Measurements from ENCODE around the gene HSD17B4. TPM values are rescaled to one million over a fixed set of nuclear protein-coding genes. Genes with fewer than 3 reads are reported as not detected.
"Not testable (repeated sequence)": the region's sequence is repeated elsewhere in the genome, so short reads cannot be mapped to it uniquely, and the experiment has no call there.

The HSD17B4 gene
- total RNA-seq, 1 experiment from 2014 or later = 142 TPM

DNA sequence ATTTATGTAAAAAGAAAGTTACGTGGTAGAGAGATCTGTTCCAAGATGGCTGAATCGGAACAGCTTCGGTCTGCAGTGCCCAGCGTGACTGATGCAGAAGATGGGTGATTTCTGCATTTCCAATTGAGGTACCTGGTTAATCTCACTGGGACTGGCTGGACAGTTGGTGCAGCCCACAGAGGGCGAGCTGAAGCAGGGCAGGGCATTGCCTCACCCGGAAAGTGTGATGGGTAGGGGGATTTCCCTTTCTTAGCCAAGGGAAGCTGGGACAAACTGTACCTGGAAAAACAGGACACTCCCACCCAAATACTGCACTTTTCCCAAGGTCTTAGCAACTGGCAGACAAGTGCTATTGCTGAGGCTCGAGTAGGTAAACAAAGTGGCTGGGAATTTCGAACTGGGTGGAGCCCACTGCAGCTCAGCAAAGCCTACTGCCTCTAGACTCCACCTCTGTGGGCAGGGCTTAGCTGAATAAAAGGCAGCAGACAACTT lies 13.1 kb upstream of the HSD17B4 start:
- ChIA-PET RAD21 (ENCODE audit: low non-redundant PET in 1 of 2, low total read pairs in 2 of 2, uncharacterized antibody in 2 of 2, unreplicated experiment in 2 of 2) (no interaction called here), CTCF (no interaction called here), POLR2A (no interaction called here)
- no peak overlapping the region for H3K27ac ChIP-seq (ENCODE audit: low read depth, low read length)
- H3K27me3 ChIP-seq (ENCODE audit: insufficient read depth, low read length) = no peaks in the 10 kb centered on the region
- TF ChIP-seq ZFX (IDR thresholded peaks at IDR 0.05) = no peak
- TF ChIP-seq ATF3 (IDR thresholded peaks at IDR 0.05) = no peak
- no peak for TF ChIP-seq JUND (IDR thresholded peaks at IDR 0.05)
- TF ChIP-seq RAD21 (IDR thresholded peaks at IDR 0.05; ENCODE audit: low read depth) = no peak
- TF ChIP-seq SP1 (IDR thresholded peaks at IDR 0.05; ENCODE audit: low read depth) = no peak
- TF ChIP-seq FOSL1 (IDR thresholded peaks at IDR 0.05; ENCODE audit: low read depth) = no peak
- no peak for TF ChIP-seq ZBTB33 (IDR thresholded peaks at IDR 0.05; ENCODE audit: extremely low read depth, insufficient replicate concordance, low read length)
- no peak for TF ChIP-seq YY1 (IDR thresholded peaks at IDR 0.05; ENCODE audit: extremely low read depth, insufficient replicate concordance, low read depth, low read length)
- H3K4me1 ChIP-seq (ENCODE audit: control insufficient read depth in 1 of 2, insufficient read depth in 2 of 2, low read length in 2 of 2) = no peaks in the 10 kb centered on the region
- no peak overlapping the region for H3K9ac ChIP-seq (ENCODE audit: low read length)
- no peak overlapping the region for H3K4me2 ChIP-seq (ENCODE audit: low read length)
- H3K36me3 ChIP-seq (ENCODE audit: control insufficient read depth in 1 of 2, insufficient read depth in 2 of 2, low read length in 2 of 2) = no peaks in the 10 kb centered on the region
- no peak overlapping the region for H3K4me3 ChIP-seq (replicated peaks in 1 of 2; ENCODE audit: low read depth in 1 of 2, low read length in 2 of 2)
- intact Hi-C loops (cut with micrococcal nuclease) = no loop called here
- ATAC-seq (no peak), DNase-seq (ENCODE audit: low read depth, low spot score) (no peak)
- no peak overlapping the region for H2AFZ ChIP-seq (ENCODE audit: low read depth, low read length, poor library complexity, severe bottlenecking)
- H3K79me2 ChIP-seq (ENCODE audit: insufficient read depth, low read length) = no peaks in the 10 kb centered on the region
- H3K9me2 ChIP-seq (ENCODE audit: insufficient read depth) = no peaks in the 10 kb centered on the region
- BruUV-seq (replicated peaks) = no TSS peak
- H3K9me3 ChIP-seq (ENCODE audit: control insufficient read depth in 1 of 2, insufficient read depth in 1 of 2, low read depth in 1 of 2, low read length in 2 of 2) = no peaks in the 10 kb centered on the region
- H4K20me1 ChIP-seq (ENCODE audit: insufficient read depth) = no peaks in the 10 kb centered on the region

DNA sequence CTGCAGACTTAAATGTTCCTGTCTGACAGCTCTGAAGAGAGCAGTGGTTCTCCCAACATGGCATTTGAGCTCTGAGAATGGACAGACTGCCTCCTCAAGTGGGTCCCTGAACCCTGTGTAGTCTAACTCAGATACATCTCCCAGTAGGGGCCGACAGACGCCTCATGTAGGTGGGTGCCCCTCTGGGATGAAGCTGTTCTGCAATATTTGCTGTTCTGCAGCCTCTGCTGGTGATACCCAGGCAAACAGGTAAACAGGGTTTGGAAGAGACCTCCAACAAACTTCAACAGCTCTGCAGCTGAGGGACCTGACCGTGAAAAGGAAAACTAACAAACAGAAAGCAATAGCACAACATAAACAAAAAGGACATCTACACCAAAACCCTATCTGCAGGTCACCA lies 12.7 kb upstream of the HSD17B4 start:
- CTCF ChIA-PET; H3K36me3 ChIP-seq (ENCODE audit: control insufficient read depth in 1 of 2, insufficient read depth in 2 of 2, low read length in 2 of 2); H3K79me2 ChIP-seq (ENCODE audit: insufficient read depth, low read length); POLR2A ChIA-PET; intact Hi-C loops (cut with micrococcal nuclease); H3K4me1 ChIP-seq (ENCODE audit: control insufficient read depth in 1 of 2, insufficient read depth in 2 of 2, low read length in 2 of 2); H4K20me1 ChIP-seq (ENCODE audit: insufficient read depth); H3K9ac ChIP-seq (ENCODE audit: low read length); H3K9me2 ChIP-seq (ENCODE audit: insufficient read depth); DNase-seq (ENCODE audit: low read depth, low spot score); H3K9me3 ChIP-seq (ENCODE audit: control insufficient read depth in 1 of 2, insufficient read depth in 1 of 2, low read depth in 1 of 2, low read length in 2 of 2); H3K27me3 ChIP-seq (ENCODE audit: insufficient read depth, low read length); ATAC-seq; BruUV-seq (replicated peaks); H3K27ac ChIP-seq (ENCODE audit: low read depth, low read length); H3K4me3 ChIP-seq (replicated peaks in 1 of 2; ENCODE audit: low read depth in 1 of 2, low read length in 2 of 2); RAD21 ChIA-PET (ENCODE audit: low non-redundant PET in 1 of 2, low total read pairs in 2 of 2, uncharacterized antibody in 2 of 2, unreplicated experiment in 2 of 2); H2AFZ ChIP-seq (ENCODE audit: low read depth, low read length, poor library complexity, severe bottlenecking); H3K4me2 ChIP-seq (ENCODE audit: low read length): not testable (repeated sequence)

- H2AFZ ChIP-seq (ENCODE audit: low read depth, low read length, poor library complexity, severe bottlenecking); H3K4me3 ChIP-seq (replicated peaks in 1 of 2; ENCODE audit: low read depth in 1 of 2, low read length in 2 of 2); POLR2A ChIA-PET; H3K36me3 ChIP-seq (ENCODE audit: control insufficient read depth in 1 of 2, insufficient read depth in 2 of 2, low read length in 2 of 2); H3K9me2 ChIP-seq (ENCODE audit: insufficient read depth); H3K4me2 ChIP-seq (ENCODE audit: low read length); CTCF ChIA-PET; intact Hi-C loops (cut with micrococcal nuclease); H4K20me1 ChIP-seq (ENCODE audit: insufficient read depth); ATAC-seq; H3K27ac ChIP-seq (ENCODE audit: low read depth, low read length); H3K79me2 ChIP-seq (ENCODE audit: insufficient read depth, low read length); DNase-seq (ENCODE audit: low read depth, low spot score); RAD21 ChIA-PET (ENCODE audit: low non-redundant PET in 1 of 2, low total read pairs in 2 of 2, uncharacterized antibody in 2 of 2, unreplicated experiment in 2 of 2); H3K27me3 ChIP-seq (ENCODE audit: insufficient read depth, low read length); BruUV-seq (replicated peaks); H3K9ac ChIP-seq (ENCODE audit: low read length); H3K4me1 ChIP-seq (ENCODE audit: control insufficient read depth in 1 of 2, insufficient read depth in 2 of 2, low read length in 2 of 2); H3K9me3 ChIP-seq (ENCODE audit: control insufficient read depth in 1 of 2, insufficient read depth in 1 of 2, low read depth in 1 of 2, low read length in 2 of 2): not testable (repeated sequence)
These were observed 7.7 kb upstream of the HSD17B4 start for GRCh38 chr5:119444643-119445042.

All from HCT116 (cell line).